A673 (cell line): ENCODE measurements around the gene MYO5A. TPM values are rescaled to one million over a fixed set of nuclear protein-coding genes. Genes with fewer than 3 reads are reported as not detected.

Source experiments
- BruUV-seq: library from RNA; stranded (reverse); fragments of 400-500 nt; replicated peaks from 2 replicates; lab custom pipeline; 2021; lab: Mats Ljungman, UMichigan
- CTCF ChIA-PET: fragments of 300-600 bp; sonication (Branson Sonifier 250); formaldehyde crosslinking; loops from one replicate; lab custom pipeline; 2022; ENCODE audit warnings: antibody characterized with exemption; lab: Charles Lee
- POLR2A ChIA-PET: fragments of 300-600 bp; sonication (Branson Sonifier 250); formaldehyde crosslinking; loops from one replicate; lab custom pipeline; 2022; ENCODE audit warnings: antibody characterized with exemption; ENCODE audit not compliant: low non-redundant PET; lab: Charles Lee
- DNase-seq: peaks from one replicate; pipeline ENCODE4 v3.0.0-alpha.2; 2015; ENCODE audit warnings: low spot score
- H3K27ac ChIP-seq: fragments of 200-600 bp; sonication (generic); 2 replicates; pipeline ENCODE4 v1.5.1; 2016; ENCODE audit warnings: mixed run types, low read depth, mild to moderate bottlenecking, mixed read lengths, antibody characterized with exemption, low read length; ENCODE audit not compliant: poor library complexity, severe bottlenecking
- H3K27me3 ChIP-seq: fragments of 200-600 bp; sonication (generic); replicated peaks from 2 replicates; pipeline ENCODE4 v1.6.1; 2017; ENCODE audit warnings: mixed run types, low read depth, mild to moderate bottlenecking, mixed read lengths, antibody characterized with exemption, low read length; ENCODE audit not compliant: insufficient read depth, poor library complexity
- H3K36me3 ChIP-seq: fragments of 200-600 bp; sonication (generic); 2 replicates; pipeline ENCODE4 v1.6.1; 2016; ENCODE audit warnings: mixed run types, mild to moderate bottlenecking, mixed read lengths, antibody characterized with exemption, low read length; ENCODE audit not compliant: insufficient read depth, poor library complexity, severe bottlenecking
- H3K4me1 ChIP-seq: fragments of 200-600 bp; sonication (generic); 2 replicates; pipeline ENCODE4 v1.6.1; 2017; ENCODE audit warnings: mixed run types, mild to moderate bottlenecking, mixed read lengths, antibody characterized with exemption, low read length; ENCODE audit not compliant: insufficient read depth, poor library complexity, severe bottlenecking
- H3K4me3 ChIP-seq: fragments of 200-600 bp; sonication (generic); 2 replicates; pipeline ENCODE4 v1.5.1; 2016; ENCODE audit warnings: low read depth, mixed run types, mild to moderate bottlenecking, mixed read lengths, low read length; ENCODE audit not compliant: poor library complexity, severe bottlenecking
- H3K9me3 ChIP-seq: fragments of 200-600 bp; sonication (generic); 2 replicates; pipeline ENCODE4 v1.6.1; 2016; ENCODE audit warnings: mixed run types, low read depth, mild to moderate bottlenecking, mixed read lengths, antibody characterized with exemption, low read length; ENCODE audit not compliant: poor library complexity, severe bottlenecking
- CTCF ChIP-seq: fragments of 300-800, 200-600 bp; sonication (generic); conservative IDR thresholded peaks from 2 replicates; pipeline ENCODE4 v1.5.1; 2017; ENCODE audit warnings: low read depth, mild to moderate bottlenecking, antibody characterized with exemption, low read length, moderate library complexity, mixed read lengths
- EZH2 ChIP-seq: fragments of 200-600 bp; sonication (generic); IDR thresholded peaks from 2 replicates; pipeline ENCODE4 v1.6.1; 2017; ENCODE audit warnings: borderline replicate concordance, low read depth, mild to moderate bottlenecking, mixed read lengths, antibody characterized with exemption, low read length; ENCODE audit not compliant: poor library complexity, severe bottlenecking
- intact Hi-C: fragments of 100-400 bp; cut with micrococcal nuclease; formaldehyde crosslinking; loops from one replicate; pipeline ENCODE4 v1.10.0; 2022; ENCODE audit not compliant: unreplicated experiment
- total RNA-seq: library from RNA; stranded (reverse); gene quantifications from 2 replicates; pipeline ENCODE4 v1.2.3, GENCODE V29; 2021

Gene MYO5A
- total RNA-seq, 1 experiment from 2014 or later, result 16.8 TPM

GRCh38 chr15:52352086-52352485 lies 176.6 kb downstream of the MYO5A start:
- no peaks in the 10 kb centered on the region for H3K27me3 ChIP-seq
- TF ChIP-seq EZH2 (no peak), CTCF (no peak)
- no peaks in the 10 kb centered on the region for H3K36me3 ChIP-seq
- no peak overlapping the region for H3K4me3 ChIP-seq
- no peaks in the 10 kb centered on the region for H3K9me3 ChIP-seq
- ChIA-PET CTCF (no interaction called here), POLR2A (no interaction called here)
- BruUV-seq, result no TSS peak
- DNase-seq, result no peak
- no peaks in the 10 kb centered on the region for H3K4me1 ChIP-seq
- intact Hi-C loops, result no loop called here
- H3K27ac ChIP-seq, result no peak overlapping the region

GRCh38 chr15:52351206-52351908 lies 177.3 kb downstream of the MYO5A start:
- no peaks in the 10 kb centered on the region for H3K36me3 ChIP-seq
- TF ChIP-seq CTCF (no peak), EZH2 (no peak)
- BruUV-seq, result no TSS peak
- H3K27me3 ChIP-seq, result no peaks in the 10 kb centered on the region
- no peak for DNase-seq
- no peak overlapping the region for H3K27ac ChIP-seq
- H3K4me3 ChIP-seq, result no peak overlapping the region
- no peaks in the 10 kb centered on the region for H3K9me3 ChIP-seq
- ChIA-PET CTCF (no interaction called here), POLR2A (no interaction called here)
- H3K4me1 ChIP-seq, result no peaks in the 10 kb centered on the region
- intact Hi-C loops, result no loop called here

DNA sequence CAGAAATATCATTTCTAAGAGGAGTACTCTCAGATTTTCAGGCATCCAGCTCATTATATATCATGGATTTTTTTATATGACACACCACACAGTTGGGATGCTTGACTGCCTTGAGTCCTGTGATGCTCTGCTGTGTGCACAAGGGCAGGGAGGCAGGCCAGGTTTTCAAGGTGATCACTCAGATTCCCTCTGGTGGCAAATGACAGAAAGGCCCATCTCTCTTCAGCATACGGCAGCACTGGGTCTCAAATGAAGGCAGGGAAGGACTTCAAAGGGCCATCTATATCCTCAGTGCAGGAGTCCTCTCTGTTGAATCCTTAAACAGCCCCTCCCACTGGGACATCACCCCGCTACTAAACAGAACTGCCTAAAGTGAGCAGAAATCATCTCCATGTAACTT lies 178.3 kb downstream of the MYO5A start:
- no peaks in the 10 kb centered on the region for H3K36me3 ChIP-seq
- intact Hi-C loops, result no loop called here
- no peak overlapping the region for H3K27ac ChIP-seq
- no peaks in the 10 kb centered on the region for H3K9me3 ChIP-seq
- ChIA-PET POLR2A (no interaction called here), CTCF (no interaction called here)
- DNase-seq, result no peak
- BruUV-seq, result no TSS peak
- H3K4me3 ChIP-seq, result no peak overlapping the region
- H3K4me1 ChIP-seq, result no peaks in the 10 kb centered on the region
- TF ChIP-seq CTCF, result no peak
- no peak for TF ChIP-seq EZH2
- no peaks in the 10 kb centered on the region for H3K27me3 ChIP-seq
